ENCODE measurements around the gene NELFB. TPM values are rescaled to one million over a fixed set of nuclear protein-coding genes. Genes with fewer than 3 reads are reported as not detected.
A peak's percentile ranks its signal among the peaks of the same experiment; 100 is the strongest.

NELFB gene
- total RNA-seq, 1 experiment from 2014 or later: 47.3 TPM

GRCh38 chr9:137293482-137294090 is 38.5 kb downstream of the NELFB start:
- in situ Hi-C loops (cut with HindIII; ENCODE audit: low pct_unique_long_range_greater_than_20kb, low sequenced_read_pairs): no loop called here
- no peak for DNase-seq (ENCODE audit: low read depth, low spot score)

- in situ Hi-C loops (cut with HindIII; ENCODE audit: low pct_unique_long_range_greater_than_20kb, low sequenced_read_pairs): no loop called here
Observed at GRCh38 chr9:137294091-137294680, 39.1 kb downstream of the NELFB start.

GRCh38 chr9:137294681-137295237 is 39.6 kb downstream of the NELFB start:
- in situ Hi-C loops (cut with HindIII; ENCODE audit: low pct_unique_long_range_greater_than_20kb, low sequenced_read_pairs): no loop called here
- peak; percentile 37 for DNase-seq (ENCODE audit: low read depth, low spot score)

More at GRCh38 chr9:137294091-137294680, 39.1 kb downstream of the NELFB start:
- DNase-seq (ENCODE audit: low read depth, low spot score): peak; percentile 76

- peak; percentile 26 for DNase-seq (ENCODE audit: low read depth, low spot score)
- in situ Hi-C loops (cut with HindIII; ENCODE audit: low pct_unique_long_range_greater_than_20kb, low sequenced_read_pairs): no loop called here
Observed at GRCh38 chr9:137295238-137295811, 40.2 kb downstream of the NELFB start.

- in situ Hi-C loops (cut with HindIII; ENCODE audit: low pct_unique_long_range_greater_than_20kb, low sequenced_read_pairs): no loop called here
- DNase-seq (ENCODE audit: low read depth, low spot score): no peak
Observed at GRCh38 chr9:137295849-137296669, 40.9 kb downstream of the NELFB start.

GRCh38 chr9:137296670-137297664 is 41.8 kb downstream of the NELFB start:
- no peak for DNase-seq (ENCODE audit: low read depth, low spot score)
- in situ Hi-C loops (cut with HindIII; ENCODE audit: low pct_unique_long_range_greater_than_20kb, low sequenced_read_pairs): no loop called here

- DNase-seq (ENCODE audit: low read depth, low spot score): no peak
- in situ Hi-C loops (cut with HindIII; ENCODE audit: low pct_unique_long_range_greater_than_20kb, low sequenced_read_pairs): no loop called here
Observed at GRCh38 chr9:137297966-137298365, 42.8 kb downstream of the NELFB start.

GRCh38 chr9:137298401-137299202 is 43.5 kb downstream of the NELFB start:
- no peak for DNase-seq (ENCODE audit: low read depth, low spot score)
- in situ Hi-C loops (cut with HindIII; ENCODE audit: low pct_unique_long_range_greater_than_20kb, low sequenced_read_pairs): no loop called here

GRCh38 chr9:137299203-137299565 is 44.1 kb downstream of the NELFB start:
- in situ Hi-C loops (cut with HindIII; ENCODE audit: low pct_unique_long_range_greater_than_20kb, low sequenced_read_pairs): no loop called here
- no peak for DNase-seq (ENCODE audit: low read depth, low spot score)

GRCh38 chr9:137299938-137300337 is 44.8 kb downstream of the NELFB start:
- DNase-seq (ENCODE audit: low read depth, low spot score): no peak
- in situ Hi-C loops (cut with HindIII; ENCODE audit: low pct_unique_long_range_greater_than_20kb, low sequenced_read_pairs): no loop called here

- no peak for DNase-seq (ENCODE audit: low read depth, low spot score)
- in situ Hi-C loops (cut with HindIII; ENCODE audit: low pct_unique_long_range_greater_than_20kb, low sequenced_read_pairs): no loop called here
Observed at GRCh38 chr9:137300567-137301080, 45.5 kb downstream of the NELFB start.

- DNase-seq (ENCODE audit: low read depth, low spot score): peak; percentile 41
- in situ Hi-C loops (cut with HindIII; ENCODE audit: low pct_unique_long_range_greater_than_20kb, low sequenced_read_pairs): no loop called here
Observed at GRCh38 chr9:137301081-137301947, 46.2 kb downstream of the NELFB start.

GRCh38 chr9:137302118-137302448 is 47.0 kb downstream of the NELFB start, which contains the start of gene NRARP:
NRARP (minus strand) TSS chr9:137302271; CDS start chr9:137301928, 343 bp downstream.
- in situ Hi-C loops (cut with HindIII; ENCODE audit: low pct_unique_long_range_greater_than_20kb, low sequenced_read_pairs): no loop called here
- DNase-seq (ENCODE audit: low read depth, low spot score): peak; percentile 55

- in situ Hi-C loops (cut with HindIII; ENCODE audit: low pct_unique_long_range_greater_than_20kb, low sequenced_read_pairs): no loop called here
- no peak for DNase-seq (ENCODE audit: low read depth, low spot score)
Observed at GRCh38 chr9:137302449-137303150, 47.5 kb downstream of the NELFB start.

All from SK-MEL-5 (cell line).